NCI-H2081 (cell line): ENCODE measurements around the gene ALPG.
A peak's percentile ranks its signal among the peaks of the same experiment; 100 is the strongest.
"Not testable (repeated sequence)": the region's sequence is repeated elsewhere in the genome, so short reads cannot be mapped to it uniquely, and the experiment has no call there.

Source experiments
- DNase-seq, 2 experiments: peaks; one replicate each; lab custom pipeline; 2025; lab: John Stamatoyannopoulos, UW

ALPG gene

DNA sequence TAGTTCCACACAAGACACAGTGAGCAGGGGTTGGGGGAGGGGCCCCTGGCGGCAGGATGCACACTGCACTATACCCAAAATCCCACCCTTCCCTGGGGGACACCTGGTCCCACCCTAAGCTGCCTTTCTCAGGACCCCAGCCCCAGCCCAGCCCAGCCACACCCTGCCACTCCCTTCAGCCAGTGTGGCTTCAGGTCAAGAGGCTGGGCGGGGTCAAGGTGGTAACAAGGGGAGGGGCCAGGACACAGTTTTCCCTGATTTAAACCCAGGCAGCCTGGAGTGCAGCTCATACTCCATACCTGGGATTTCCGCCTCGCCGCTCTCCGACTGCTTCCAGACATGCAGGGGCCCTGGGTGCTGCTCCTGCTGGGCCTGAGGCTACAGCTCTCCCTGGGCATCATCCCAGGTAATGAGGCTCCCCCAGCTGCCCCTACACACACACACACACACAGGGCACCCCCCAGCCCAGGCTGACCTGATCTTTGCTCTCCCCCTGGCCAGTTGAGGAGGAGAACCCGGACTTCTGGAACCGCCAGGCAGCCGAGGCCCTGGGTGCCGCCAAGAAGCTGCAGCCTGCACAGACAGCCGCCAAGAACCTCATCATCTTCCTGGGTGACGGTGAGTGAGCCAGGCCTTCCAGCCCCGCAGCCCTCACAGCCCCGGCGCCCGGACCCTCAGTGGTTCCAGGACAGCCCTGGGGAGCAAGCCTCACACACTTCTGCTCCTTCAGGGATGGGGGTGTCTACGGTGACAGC, at the start of gene ALPG:
Gene ALPG, plus strand, starts transcription at position 289 of the 755 bp plus-strand sequence. Its CDS starts 51 bp downstream, at position 340.
- DNase-seq: no peak

DNA sequence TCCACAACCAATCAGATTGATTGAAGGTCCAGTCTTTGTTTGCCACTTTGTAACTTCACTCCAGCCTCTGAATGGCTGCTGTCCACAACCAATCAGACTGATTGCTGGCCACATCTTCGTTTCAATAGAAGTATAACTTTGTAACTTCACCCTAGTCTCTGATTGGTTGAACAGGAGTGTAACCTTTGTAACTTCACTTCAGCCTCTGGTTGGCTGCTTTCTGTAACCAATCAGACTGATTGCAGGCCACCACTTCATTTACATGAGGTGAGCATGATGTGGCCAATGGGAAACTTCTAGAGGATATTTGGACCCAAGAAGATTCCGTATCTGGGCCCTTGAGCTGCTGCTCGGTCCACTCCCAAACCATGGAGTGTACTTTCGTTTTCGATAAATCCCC, 45.0 kb upstream of the ALPG start:
- DNase-seq: no peak

DNA sequence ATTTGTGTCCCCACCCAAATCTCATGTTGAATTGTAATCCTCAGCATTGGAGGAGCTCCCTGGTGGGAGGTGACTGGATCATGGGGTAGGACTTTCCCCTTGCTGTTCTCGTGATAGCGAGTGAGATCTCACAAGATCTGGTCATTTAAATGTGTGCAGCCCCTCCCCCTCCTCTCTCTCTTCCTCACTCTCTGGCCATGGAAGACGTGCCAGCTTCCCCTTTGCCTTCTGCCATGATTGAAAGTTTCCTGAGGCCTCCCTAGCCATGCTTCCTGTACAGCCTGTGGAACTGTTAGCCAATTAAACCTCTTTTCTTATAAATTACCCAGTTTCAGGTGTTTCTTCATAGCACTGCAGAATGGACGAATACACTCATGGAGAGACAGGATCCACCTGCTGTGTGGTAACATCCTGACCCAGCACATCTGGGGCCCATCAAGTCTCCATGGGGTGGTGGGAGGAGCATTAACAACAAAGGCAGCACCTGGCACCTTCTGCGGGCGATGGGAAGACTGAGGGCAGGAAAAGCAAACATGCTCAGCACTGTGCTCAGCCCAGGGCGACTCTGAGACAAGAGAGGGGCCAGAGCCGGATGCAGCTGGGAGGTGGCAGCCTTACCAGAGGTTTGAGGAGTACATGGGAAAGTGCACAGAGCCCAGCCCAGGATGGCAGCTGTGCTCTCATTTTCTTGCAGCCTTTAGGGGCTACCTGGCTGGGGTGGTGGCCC, 44.3 kb upstream of the ALPG start:
- peak in 1 of 2 experiments; percentile 56 for DNase-seq

DNA sequence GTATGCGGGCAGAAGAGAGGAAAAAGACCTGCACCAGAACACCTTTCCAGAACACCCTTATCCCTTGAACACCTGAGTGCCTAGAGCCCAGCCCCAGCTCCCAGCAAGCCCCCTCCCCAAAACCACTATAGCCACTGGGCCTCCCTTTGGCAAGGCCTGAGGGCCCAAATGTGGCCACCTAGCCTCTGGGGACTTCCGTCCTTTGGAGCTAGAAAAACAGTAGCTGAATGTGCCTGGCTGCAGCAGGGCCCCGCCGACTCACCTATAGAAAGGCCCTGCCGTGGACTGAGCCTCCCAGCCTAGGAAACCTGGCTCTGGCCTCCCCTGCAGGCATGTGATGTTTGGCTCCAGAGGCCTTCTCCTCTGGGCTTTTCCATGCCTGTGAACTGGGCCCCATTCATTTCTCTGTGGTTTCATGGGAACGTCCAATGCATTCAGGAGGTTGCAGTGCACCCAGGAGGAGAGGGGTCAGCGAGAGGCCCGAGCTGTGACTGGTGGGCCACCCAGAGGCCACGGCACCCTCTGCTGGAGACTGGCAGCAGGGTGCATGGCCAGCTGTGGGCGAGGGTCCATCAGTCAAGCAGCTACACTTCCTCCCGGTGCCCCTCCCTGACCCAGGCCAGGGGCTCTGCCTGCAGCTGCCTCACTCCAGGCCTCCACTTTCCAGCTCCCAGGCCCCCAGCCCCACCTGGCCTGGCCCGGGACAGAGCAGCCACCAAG, 43.4 kb upstream of the ALPG start:
- DNase-seq: not testable (repeated sequence)

DNA sequence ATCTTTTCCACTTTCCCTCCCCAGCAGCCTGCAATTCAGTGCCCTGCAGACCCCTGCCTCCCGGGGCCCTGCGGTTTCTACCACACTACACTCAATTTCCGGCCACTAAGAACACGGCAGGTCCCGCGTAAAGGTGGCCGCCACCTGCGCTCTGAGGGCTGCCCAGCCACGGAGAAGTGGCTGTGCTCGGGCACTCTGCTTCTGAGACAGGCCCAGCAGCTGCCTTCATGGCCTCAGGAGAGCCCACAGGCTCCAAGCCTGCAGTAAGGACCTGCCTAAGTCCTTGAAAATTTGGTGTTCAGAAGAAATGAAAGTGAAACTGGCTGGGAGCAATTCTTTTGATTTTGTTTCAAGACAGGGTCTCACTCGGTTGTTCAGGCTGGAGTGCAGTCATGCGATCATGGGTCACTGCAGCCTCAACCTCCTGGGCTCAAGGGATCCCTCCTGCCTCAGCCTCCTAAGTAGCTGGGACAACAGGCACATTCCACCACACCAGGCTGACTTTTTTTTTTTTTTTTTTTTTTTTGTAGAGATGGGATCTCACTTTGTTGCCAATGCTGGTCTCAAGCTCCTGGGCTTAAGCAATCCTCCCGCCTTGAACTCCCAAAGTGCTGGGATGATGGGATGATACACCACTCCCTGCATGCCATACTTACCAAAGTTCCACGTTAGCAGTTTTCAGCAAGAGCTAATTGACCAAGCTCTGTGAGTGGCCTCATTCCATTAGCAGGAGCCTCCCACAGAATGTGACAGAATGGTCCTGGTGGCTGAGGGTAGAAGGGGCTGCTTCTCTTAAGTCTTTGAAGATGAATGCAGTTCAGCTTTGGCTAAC, 42.6 kb upstream of the ALPG start:
- DNase-seq: no peak

DNA sequence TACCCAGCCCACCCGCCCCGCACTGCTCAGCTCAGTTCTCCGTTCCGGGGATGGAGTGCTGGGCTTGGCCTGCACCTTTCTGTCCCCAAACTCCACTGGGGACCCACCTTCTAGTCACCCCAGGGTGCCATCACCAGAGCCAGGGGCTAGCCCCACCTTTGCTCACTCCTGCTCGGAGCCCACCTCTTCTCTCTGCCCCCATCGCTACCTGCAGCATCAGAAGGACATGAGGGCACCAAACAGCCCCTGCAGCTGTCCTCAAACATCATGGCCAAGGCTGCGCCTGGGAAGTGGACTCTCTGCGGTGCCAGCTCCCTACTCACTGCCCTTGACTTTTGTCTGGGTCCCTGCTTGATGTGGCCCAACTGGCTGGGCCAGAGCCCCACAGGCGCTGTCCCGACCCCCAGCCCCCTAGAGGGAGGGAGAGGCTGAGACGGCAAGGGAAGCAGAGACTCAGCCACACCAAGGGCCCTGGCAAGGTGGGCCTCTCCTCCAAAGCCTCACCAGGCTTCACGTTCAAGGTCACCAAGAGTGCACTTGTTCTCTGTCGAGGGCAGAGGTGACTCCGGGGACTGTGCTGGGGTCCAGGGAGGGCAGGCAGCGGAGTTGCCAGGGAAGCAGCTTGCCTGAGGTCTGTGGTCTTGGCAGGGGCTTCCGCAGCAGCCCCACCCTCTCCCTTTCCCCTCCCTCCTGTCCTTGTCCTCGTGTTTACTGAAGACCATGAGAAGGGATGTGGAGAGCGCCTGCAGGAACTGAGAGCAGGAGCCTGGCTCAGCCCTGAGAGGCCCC, 41.6 kb upstream of the ALPG start:
- DNase-seq: not testable (repeated sequence)

DNA sequence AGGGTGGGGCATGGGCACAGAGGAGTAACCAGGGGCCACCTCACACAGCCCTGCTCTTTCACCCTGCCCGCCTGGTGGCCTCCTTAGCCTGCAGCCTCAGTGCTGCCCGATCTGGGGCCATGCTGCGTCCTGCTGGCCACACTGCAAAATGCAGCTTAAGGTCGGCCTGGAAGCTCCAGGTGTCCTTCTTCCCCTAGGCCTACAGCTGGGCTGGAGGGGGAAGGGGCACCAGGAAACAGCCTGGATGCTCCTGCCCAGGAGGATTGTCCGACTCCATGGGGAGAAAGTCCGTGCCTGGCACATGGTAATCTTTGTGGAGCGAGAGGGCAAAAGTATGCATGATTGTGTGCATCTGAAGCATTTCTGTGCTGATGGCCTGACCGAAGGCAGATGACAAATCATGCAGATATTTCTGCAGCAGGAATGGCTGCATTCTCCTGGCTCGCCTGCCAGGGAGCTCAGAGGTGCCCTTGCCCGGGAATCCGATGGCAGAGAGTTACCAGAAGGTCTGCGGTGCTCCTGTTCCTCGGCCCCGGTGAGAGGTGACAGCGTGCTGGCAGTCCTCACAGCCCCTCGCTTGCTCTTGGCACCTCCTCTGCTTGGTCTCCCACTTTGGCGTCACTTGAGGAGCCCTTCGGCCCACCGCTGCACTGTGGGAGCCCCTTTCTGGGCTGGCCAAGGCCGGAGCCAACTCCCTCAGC, 40.9 kb upstream of the ALPG start:
- no peak for DNase-seq

DNA sequence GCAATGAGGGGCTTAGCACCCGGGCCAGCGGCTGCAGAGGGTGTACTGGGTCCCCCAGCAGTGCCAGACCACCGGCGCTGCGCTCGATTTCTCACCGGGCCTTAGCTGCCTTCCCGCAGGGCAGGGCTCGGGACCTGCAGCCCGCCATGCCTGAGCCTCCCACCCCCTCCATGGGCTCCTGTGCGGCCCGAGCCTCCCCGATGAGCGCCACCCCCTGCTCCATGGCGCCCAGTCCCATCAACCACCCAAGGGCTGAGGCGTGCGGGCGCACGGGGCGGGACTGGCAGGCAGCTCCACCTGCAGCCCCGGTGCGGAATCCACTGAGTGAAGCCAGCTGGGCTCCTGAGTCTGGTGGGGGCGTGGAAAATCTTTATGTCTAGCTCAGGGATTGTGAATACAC, 40.2 kb upstream of the ALPG start:
- DNase-seq: not testable (repeated sequence)

DNA sequence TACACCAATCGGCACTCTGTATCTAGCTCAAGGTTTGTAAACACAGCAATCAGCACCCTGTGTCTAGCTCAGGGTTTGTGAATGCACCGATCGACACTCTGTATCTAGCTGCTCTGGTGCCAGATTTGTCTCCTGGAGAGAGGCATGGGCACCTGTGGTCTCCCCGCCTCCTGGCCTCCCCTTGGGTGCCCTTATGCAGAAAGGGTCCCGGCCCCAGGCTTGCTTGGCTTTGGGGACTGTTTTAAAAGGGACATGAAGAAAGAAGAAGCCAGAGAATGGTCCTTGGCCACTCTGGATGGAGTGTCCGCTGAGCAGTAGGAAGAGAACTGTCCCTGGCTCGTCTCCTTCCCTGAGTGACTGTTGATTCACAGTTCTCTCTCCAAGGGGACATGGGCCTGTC, 39.6 kb upstream of the ALPG start:
- no peak for DNase-seq

DNA sequence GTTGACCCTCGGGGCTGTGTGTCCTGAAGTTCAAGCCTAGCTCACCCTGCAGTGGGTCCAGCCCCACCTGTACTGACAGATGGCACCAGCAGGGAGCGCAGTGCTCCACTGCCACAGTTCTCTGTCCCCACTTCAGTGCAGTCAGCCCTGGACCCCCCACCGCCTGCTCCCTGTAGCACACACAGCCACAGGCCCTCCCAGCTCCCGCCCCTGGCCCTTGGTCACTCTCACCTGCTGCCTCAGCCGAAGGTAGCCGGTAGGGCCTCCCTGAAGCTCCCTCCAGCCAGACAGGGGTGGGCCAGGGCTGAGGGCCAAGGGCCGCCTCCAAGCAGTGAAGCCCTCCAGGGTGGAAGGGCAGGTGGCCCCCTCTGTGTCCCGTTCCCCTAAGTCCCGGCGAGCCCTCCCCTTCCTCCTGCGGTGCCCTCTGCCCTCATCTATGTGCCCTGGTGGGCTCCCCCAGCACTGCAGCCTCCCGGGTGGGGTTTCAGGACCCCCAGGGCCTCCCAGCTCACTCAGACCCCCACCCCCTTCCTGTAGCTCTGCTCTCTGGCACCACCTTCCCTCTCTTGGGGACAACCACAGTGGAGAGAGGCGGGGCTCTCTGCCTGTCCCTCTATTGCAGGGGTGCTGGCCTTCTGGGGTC, 38.9 kb upstream of the ALPG start:
- no peak for DNase-seq

DNA sequence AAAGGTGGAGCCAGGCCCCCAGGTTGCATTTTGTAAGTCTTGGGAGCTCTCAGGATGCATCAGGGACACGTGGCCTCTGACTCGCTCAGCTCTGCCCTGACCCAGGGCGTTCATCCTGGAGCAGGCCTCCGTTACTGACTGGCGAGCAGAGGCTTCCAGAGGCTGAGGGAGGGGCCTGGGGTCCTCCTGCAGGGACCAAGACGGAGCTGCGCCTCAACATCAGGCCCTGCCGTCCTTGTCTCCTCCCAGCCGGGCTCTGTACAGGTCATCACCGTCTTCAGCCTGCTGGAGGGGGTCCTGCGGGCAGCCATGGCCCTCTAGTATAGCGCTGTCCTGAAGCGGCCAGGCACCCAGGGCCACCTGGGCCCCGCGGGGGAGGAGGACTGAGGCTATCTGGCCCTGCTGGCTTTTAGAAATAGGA, 38.3 kb upstream of the ALPG start:
- DNase-seq: no peak

DNA sequence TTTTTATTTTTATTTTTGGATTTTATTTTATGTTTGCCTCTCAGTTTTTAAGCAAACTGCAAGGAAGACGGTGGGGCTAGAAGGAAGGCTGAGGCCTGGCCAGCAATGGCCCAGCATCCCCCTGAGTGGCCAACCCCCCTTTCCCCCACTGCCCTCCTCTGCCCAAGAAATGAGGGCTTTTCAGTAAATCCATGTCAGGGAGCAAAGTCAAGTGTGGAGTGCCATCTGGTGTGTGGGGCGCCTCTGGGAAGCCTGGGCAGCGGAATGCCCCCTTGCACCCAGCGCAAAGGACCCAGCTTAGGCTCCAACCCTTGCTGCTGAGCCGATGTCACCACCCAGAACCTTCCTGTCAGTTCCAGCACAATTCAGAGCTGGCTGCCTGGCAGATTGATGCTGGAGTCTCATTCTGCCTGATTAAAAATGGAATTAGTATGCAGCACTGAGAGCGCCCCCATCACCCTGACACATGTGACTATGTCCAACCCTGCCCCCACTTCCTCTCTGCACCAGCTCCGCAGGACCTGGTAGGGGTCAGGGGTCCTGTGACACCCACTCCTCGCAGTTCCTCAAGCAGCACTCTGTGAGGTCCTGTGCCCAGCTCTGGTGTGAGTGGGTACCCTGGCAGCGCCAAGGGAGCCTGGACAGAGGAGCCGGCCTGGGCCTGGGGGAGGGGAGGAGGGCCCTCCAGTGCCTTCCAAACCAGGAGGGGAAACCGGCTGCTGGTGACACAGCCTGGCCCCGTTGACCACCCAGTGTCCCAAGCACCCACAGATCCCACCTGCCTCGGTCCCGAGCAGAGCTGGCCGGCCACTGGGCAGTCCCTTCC, 37.3 kb upstream of the ALPG start:
- DNase-seq: no peak

DNA sequence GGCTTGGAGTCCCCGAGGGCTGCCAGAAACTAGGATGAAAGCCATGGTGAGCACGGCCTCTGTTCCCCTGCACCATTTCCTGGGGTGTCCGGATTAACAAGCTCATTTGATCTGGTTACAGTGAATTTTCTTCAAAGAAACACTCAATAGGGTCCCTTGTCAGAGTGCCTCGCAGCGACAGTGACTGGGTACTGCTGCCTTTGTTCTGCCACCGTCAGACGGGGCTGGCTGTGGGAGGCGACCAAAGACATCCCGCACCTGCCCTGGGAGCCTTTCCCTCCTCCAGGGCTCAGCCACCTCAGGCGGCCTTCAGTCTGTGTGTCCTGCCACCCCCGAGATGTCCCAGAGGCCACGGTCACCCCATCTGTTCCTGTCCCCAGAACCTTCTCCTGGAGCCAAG, 36.6 kb upstream of the ALPG start:
- DNase-seq: not testable (repeated sequence)

DNA sequence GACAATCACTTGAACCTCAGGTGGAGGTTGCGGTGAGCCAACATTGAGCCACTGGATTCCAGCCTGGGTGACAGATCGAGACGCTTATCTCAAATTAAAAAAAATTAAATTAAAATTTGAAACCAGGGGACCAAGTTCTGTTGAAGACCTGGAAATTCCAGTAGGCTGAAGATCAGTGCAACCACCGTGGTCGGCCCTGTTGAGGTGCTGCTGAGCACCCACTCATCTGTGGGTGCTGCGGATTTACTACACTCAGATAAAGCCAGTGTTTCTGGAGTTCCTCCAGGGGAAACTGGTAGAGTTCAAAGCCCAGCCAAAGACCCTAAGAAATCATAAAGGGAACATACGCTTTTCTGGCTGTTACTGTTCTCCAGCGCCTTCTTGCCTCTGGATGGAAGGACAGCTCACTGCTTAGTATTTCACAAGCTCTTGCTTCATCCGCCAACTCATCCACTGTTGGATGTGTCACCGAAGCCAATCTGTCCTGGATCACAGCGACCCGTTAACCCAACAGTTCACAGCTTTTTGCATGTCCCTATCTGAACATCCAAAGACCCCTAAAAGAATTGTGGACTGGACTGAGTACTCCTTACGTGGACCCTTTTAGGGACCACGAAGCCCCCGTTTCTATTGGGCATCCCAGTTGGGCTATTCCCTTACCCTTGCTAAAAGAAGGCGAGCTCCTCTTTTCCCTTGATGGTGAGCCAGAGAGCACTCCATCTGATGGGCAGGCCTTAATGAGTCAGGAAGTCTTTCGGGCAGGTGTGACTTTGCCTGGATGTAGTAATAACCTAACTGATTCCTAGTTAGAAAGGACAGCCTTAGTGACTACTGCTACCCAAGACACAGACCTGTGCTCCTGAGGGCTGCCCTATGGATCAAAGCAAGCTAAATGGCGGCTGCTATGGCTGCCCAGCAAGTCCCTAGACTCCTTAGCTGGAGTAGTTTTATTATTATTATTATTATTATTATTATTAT, 34.1 kb upstream of the ALPG start:
- DNase-seq: no peak

DNA sequence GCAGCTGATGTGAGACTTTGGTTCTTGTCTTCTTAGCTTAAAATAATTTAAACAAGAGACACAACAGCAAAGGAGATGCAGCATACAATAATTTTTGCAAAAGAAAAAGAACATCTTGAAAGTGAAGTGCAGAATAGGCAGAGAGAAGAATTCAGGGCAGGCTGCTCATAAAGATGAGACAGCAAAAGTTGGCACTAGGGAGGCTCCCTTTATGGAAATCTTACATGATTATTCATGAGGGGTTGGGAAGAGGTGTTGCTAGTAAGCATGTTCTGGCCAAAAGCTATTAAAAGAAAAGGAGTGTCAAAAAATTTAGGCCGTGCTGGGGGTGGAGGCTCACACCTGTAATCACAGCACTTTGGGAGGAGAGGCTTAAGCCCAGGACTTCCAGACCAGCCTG, 32.3 kb upstream of the ALPG start:
- no peak for DNase-seq

DNA sequence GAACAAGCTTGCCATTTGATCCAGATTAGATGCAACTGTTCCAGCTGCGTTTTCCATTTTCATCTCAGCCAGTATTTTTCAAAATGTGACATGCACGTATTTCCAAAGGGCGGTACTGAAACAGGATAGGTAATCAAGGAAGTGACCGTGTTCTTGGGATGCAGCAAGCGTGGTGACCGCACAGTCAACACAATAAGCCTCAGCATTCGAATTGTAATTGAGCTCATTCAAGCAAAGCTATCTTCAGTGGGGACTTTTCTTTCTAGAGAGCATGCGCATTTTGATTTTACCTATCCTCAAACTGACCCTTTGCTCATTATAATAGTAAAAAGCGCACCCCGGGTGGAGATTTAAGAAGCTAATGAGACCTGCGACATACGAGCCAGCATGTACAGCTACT, 31.5 kb upstream of the ALPG start:
- no peak for DNase-seq

DNA sequence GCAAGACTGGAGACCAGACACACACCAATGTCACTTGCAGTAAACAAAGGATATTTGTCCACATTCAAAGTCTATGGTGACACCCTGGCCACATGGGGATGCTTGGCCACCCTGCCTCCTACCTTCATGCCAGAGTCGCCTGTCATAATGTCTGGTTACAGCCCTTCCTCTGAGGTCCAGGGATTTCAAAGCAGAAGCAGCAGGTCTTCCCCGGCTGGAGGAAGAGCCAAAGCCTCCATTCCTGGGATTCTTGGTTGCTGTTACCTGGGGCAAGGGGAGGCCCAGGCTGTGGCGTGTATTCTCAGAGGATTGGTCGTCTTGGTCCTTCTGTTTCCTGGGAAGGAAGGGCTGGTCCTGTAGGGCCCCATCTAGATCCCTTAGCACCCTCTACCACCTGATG, 30.4 kb upstream of the ALPG start:
- DNase-seq: no peak

DNA sequence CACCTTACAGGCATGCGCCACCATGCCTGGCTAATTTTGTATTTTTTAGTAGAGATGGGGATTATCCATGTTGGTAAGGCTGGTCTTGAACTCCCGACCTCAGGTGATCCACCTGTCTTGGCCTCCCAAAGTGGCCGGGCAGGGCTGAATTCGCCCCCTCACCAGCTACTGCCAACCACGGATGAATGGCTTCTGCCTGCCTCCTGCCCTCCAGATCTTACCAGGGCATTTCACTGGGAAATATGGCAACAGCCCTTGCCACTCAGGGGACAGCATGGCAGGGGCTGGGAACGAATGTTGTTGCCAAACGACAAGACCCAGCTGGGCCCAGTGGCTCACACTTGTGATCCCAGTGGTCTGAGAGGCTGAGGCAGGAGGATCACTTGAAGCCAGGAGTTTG, 29.9 kb upstream of the ALPG start:
- no peak for DNase-seq
